HG02943 (cell line): Measurements from ENCODE around the gene LUM.

Experiments used
- ATAC-seq: cut with Tn5 transposase; IDR thresholded peaks from one replicate; pipeline ENCODE4 v1.9.1; 2021; ENCODE audit warnings: mild to moderate bottlenecking, low read depth, moderate library complexity; ENCODE audit not compliant: unreplicated experiment

LUM gene

GRCh38 chr12:91111366-91112325 lies at the start of gene LUM:
Gene LUM (minus strand): TSS chr12:91111494. CDS start chr12:91108979, 2,515 bp downstream.
- ATAC-seq, result no peak

DNA sequence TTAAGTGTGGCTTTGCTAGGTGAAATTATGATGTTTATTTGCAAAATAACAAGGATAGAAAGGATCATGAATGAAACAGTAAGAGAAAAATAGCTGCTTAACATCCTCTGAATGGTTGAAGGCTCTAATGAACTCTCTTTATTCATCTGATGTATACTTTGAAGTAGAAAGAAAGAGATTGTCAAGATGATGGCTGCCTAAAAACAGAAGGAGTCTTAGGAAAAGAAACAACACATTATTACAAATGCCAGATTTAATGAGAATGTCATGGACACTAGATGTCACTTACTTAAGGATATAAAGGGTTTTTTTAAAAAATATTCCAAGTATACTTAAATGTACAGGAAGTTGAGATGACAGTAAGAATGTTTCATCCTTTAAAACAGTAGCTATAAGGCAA lies 49.7 kb upstream of the LUM start:
- ATAC-seq, result no peak

DNA sequence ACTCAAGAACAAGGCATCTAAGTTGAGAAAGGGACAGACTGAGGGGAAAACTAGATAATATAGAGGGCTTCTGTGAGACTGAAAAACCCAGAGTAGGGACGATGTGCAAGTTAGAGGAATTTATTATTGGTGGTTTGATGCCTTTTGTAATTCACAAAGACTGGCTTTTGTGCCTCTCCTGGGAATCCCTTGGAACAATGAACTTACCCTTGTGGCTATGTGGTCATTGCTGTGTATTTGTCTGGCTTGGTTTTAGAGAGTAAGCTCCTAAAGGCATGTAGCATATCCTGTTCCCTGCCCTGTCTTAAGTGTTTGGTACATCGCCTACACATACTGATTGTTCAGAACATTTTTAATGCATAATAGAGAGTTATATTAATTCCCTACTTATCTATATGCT lies 44.7 kb upstream of the LUM start:
- no peak for ATAC-seq

- no peak for ATAC-seq
Measured at GRCh38 chr12:91154131-91154530, 42.8 kb upstream of the LUM start.

DNA sequence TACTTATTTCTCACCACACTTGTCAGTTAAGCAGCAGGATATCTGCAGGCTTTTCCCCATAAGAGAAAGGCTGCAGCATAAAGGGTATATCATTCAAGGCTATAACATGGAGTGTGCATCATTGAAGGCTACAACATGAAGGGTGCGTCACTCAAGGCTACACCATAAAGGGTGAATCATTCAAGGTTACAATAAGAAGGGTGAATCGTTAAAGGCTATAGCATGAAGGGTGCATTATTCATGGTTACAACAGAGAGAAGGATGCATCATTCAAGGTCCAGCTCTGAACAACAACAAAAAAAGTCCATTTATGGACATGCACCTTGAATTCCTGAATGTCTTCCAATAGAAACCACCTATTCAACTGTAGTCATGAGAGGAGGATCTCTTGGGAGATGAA lies 32.8 kb upstream of the LUM start:
- ATAC-seq, result no peak

- ATAC-seq, result no peak
Measured at GRCh38 chr12:91143206-91143605, 31.9 kb upstream of the LUM start.

- ATAC-seq, result no peak
Measured at GRCh38 chr12:91142221-91142631, 30.9 kb upstream of the LUM start.

DNA sequence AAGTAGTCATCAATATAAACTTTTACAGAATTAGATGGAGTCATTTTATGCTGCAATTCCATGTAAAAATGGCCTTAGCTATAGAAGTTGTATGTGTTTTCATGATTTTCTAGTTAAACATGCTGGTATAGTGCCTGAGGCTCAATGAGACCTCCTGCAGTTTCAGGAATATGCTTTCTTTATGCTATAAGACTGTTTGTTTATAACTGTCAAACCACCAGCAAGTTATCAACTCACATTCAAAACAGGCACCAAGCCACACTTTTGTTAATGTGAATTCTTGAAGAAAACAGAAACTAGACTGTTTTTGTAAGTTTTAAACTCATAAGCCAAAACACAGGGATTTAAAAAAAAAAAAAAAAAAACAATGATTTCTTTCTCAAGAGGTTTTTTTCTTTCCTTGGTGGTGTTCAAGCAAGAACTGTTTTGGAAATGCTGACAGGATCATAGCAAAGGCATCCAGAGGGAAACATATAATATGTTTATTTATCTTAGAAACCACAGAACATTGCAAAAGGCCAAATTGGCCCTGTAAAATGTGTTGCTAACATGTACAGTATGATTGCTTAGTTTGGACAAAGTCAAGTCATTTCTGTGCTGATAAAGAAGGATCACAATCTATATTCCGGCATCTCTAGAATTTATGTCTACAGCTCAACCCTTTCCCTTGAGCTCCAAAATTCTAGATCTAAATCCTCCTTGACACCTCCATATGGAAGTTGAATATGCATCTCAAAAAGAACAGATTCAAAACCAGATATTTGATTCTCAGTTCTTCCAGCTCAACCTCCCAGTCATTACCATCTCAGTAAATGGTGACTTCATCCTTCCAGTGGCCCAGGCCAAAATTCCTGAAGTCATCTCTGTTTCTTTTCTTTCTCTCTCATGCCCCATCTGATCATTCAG lies 29.0 kb upstream of the LUM start:
- ATAC-seq, result no peak

DNA sequence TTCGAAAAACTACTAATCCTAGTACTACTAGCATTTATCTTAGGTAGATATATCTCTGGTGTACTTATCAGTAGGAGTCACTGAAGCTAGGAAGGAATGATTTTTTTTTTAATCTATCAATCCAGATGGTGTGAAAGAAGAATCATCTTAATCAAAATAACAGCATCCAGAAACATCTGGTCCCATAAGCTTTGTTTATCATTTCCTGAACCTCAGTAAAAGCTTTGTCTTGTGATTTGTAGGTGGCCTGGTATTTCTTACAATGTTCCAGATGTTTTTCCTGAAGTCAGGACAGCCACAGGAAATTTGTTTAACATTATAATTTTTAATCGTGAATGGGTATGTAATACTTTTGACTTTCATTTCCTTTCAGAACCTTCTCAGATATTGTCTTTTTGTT lies 28.0 kb upstream of the LUM start:
- no peak for ATAC-seq

DNA sequence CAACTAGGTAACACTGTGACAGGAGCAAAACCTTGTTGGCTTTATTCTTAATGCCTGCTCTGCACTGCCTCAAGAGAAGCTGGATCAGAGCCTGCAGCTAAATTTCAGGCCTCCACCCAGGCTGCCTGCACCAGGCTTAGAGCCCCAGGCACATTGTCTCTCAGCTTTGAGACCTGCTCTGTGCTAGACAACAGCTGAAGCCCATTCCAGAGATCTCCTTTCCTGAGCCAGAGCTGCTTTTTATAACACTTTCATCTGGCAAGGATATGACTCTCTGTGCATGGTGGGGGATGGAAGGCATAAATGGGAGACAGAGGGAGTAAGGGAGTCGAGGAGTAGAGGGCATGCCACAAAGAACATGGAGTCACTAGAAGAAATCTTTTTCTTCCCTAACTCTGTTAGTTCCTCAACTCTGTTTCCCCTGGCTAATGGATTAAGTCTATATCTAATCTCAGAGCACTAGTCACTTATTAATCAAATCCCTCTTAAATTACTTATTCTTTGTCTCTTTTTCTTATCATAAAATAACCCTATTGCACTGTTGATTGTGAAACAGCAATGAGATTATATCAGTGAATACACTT lies 27.1 kb upstream of the LUM start:
- no peak for ATAC-seq

DNA sequence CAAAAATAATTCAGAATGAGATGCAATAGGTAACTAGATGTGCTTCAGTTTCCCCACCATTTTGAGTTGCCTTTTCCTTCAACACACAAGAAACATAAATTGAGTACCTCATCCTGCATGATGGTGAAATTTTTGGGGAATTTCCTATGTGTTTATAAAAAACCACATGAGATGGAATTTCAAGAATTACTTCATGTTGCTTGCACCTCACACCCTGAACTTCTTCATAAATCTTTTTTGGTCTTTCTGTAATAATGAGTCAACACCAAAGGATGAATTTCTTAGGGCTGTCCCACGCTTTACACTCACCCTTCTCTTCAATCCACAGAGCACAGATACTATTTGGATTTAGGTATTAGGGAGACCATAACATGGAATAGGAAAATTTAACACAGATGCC lies 22.6 kb upstream of the LUM start:
- ATAC-seq, result no peak

DNA sequence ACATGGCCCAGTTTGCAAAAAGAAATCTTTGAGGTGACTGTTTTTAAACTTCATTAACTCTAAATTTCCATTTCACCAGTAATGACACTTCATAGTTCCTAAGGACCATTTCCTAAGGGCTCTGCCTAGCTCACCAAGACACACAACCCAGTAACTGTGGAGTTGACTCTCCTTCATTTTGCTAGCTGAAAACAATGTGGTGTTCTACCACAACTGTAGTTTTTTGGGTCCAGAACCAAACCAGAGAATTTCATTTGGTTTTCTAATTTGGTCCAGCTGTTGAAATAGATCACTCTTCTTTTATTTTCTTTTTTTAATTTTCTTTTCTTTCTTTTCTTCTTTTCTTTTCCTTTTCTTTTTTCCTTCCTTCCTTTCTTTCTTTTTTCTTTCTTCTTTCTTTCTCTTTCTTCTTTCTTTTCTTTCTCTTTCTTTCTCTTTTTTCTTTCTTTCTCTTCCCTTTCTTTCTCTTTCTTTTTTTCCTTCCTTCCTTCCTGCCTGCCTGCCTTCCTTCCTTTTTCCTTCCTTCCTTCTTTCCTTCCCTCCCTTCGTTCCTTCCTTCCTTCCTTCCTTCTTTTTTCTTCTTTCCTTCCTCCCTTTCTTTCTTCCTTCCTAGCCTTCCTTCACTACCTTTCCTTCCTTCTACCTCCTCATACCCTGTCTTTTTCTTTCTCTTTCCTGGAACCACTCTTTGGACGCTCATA lies 18.5 kb upstream of the LUM start:
- no peak for ATAC-seq

DNA sequence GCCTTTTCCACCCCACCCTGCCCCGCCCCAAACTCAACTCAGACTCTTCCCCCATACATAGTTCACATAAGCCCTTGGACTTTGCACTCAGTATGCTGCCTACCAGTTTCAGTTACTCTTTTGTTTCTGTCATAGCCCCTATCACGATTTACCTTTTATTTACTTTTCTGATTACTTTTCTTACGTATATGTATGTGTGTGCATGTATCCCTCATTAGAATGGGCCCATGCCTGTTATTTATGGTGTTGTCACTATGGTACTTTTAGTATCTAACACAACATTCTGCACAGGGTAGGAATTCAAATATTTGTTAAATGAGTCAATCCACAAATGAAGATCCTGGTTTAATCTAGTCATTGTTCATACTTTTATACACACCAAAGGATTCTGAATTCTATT lies 16.5 kb upstream of the LUM start:
- ATAC-seq, result no peak

DNA sequence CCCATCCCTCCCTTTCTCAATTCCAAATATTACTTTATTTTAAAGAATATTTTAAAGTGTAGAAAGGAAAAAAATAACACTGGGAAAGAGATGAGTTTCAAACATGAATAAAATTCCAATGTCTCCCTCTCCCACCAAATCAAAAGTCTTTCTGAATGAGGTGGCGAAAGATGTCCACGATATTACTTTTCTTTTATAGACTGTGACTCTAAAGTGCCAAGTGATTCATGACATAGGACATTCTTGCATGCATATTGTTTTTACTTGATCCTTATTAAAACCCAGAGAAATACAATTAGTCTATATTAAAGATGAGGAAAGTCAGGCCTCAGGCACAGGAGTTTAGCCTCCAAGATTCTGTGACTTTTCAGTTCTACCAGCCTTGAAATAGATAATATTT lies 16.0 kb upstream of the LUM start:
- ATAC-seq, result no peak

- ATAC-seq, result no peak
Measured at GRCh38 chr12:91126516-91126915, 15.2 kb upstream of the LUM start.

- ATAC-seq, result no peak
Measured at GRCh38 chr12:91123236-91123916, 12.1 kb upstream of the LUM start.

- ATAC-seq, result no peak
Measured at GRCh38 chr12:91120781-91121180, 9.5 kb upstream of the LUM start.

DNA sequence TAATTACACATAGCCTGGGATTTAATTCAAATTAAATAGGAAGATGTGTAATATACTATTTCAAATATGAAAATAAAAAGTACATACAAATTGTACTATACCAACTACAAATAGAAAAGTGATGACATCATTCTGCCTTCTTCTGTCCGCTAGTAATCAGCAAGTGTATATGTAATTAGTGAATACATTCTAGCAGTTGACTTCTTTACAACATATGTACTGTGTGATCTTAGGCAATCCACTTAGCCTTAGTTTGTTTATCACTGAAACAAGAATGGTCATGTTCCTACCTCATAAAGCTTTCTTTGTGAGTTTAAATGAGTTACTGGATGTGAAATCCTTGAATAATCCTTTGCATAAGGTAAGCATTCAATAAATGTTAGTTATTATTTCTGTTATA lies 7.8 kb upstream of the LUM start:
- ATAC-seq, result no peak

GRCh38 chr12:91113621-91114020 lies 2.3 kb upstream of the LUM start:
- ATAC-seq, result no peak
